Left forelimb (tissue), 1 donor: ENCODE measurements around the gene GRID2IP.

Experiments used
- DNase-seq: peaks from one replicate; pipeline ENCODE4 v3.0.0-alpha.2; 2018; ENCODE audit warnings: low spot score

GRID2IP gene

DNA sequence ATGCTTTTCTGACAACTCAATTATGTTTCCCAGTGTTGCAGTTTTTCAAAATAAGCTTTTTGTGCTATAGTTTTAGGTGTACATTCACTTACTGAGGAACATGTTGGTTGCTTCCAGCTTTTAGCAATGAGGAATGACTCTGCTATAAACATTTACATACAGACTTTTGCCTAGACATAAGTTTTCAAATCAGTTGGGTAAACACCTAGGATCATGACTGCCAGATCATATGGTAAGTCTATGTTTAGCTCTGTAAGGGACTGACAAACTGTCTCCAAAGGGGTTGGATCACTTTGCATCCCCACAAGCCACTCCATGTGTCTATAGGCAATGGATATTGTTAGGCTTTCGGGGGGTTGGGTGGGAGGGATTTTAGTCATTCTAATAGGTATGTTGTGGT is 10.8 kb upstream of the GRID2IP start:
- no peak for DNase-seq

DNA sequence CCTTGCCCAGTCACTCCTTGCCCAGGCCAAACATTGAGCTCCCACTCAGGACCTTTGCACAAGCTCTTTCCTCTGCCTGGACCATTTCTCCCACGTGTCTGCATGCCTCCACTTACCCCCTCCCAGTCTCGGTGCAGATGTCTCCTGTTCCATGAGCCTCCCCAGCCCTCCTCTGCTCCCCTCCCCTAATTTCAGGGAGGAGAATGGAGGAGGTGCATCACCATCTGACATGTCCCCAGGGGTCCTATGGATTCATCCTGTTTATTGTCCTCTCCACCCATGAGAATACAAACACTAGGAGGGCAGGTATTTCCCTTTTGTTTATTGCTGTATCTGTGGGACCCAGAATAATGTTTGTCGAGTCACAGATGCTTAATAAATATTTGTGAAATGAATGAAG is 8.6 kb upstream of the GRID2IP start:
- DNase-seq = no peak

GRCh38 chr7:6558837-6559236 is 7.6 kb upstream of the GRID2IP start:
- DNase-seq = no peak

DNA sequence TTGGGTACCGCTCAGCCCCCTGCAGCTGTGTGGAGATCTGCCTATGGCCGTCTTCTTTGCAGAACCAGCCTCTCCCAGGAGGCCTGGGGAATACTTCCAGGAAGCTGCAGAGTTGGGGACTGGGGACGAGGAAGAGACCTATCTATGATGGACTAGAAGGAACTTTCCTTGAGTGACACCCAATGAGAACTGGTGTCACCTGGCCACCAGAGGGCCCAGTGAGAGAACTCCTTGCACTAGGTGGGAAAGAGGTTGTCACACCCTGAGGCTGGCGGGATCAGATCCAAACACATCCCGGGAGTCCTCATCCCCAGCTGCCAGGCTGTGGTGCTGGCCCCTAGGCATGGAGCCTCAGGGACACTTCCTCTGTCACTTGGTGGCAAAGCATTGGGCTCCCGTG is 4.9 kb upstream of the GRID2IP start:
- DNase-seq = no peak

GRCh38 chr7:6554848-6555247 is 3.6 kb upstream of the GRID2IP start:
- no peak for DNase-seq

DNA sequence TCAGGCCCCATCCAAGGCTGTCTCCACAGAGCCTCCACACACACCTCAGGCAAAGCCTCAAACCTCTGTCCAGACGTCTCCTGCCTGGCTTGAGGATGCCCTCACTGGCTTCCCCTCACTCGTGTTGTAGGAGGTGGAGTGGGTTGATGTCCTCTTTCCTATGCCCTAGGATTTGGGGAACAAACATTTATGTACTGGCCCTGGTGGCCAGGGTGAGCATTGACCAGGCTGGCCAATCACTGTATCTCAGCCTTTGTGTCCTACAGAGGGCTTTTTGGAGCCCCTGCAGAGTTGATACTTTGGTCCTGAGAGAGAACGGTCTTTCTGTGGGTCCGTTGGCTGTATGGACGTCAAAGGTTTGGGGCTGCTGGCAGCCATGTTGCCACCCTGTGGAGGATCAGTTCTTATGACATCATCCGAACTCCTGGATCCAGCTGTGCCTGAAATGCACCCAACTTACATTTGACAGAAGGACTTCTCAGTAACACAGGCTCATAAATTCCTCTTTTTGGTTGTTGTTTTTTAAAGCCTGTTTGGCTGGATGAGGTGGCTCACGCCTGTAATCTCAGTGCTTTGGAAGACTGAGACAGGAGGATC is 2.3 kb upstream of the GRID2IP start:
- no peak for DNase-seq

GRCh38 chr7:6547400-6547799 is 3.9 kb downstream of the GRID2IP start:
- DNase-seq = no peak

- DNase-seq = no peak
These were observed 4.6 kb downstream of the GRID2IP start for GRCh38 chr7:6546498-6547251.

DNA sequence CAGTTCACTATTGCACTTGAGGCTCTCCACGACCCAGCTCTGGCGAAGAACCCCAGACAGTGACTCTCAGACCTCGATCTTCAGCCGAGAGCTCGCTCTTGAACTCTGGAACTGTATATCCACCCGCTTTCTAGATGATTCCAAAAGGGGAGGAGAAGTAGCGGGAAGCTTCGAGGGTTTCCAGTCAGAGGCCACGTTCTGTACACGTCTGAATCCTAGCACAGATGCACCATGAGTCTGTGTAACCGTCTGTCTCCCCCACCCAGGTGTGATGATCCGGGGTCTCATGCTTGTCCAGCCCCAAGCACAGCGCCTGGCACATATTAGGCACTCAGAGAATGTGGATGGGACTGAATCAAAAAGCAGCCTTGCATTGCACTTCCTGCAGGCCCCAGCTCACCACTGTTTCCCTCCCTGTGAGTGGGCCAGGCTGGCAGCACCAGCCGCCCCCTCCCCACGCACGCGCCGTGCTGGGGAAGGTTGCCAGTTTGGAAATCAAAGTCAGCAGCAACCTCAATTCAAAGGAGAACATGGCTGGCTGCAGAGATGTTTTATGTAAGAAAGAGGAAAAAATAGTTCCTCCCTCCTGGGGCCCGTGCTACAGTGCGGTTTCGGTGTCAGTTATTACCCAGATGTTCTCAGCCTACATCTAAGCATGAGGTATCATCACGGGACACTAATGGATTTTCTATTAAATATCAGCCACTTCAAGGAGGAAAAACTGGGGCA is 5.7 kb downstream of the GRID2IP start:
- no peak for DNase-seq

DNA sequence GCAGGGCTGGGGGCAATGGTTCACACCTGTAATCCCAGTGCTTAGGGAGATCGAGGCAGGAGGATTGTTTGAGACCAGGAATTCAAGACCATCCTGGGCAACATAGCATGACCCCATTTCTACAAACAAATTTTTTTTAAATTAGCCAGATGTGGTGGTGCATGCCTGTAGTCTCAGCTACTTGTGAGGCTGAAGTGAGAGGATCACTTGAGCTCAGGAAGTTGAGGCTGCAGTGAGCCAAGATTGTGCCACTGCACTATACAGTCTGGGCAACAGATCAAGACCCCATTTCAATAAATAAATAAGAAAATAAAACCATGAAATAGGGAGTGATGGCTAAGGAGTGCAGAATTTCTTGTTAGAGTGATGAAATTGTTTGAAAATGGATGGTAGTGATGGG is 8.9 kb downstream of the GRID2IP start:
- no peak for DNase-seq

- no peak for DNase-seq
These were observed 14.7 kb downstream of the GRID2IP start for GRCh38 chr7:6536262-6537260.

DNA sequence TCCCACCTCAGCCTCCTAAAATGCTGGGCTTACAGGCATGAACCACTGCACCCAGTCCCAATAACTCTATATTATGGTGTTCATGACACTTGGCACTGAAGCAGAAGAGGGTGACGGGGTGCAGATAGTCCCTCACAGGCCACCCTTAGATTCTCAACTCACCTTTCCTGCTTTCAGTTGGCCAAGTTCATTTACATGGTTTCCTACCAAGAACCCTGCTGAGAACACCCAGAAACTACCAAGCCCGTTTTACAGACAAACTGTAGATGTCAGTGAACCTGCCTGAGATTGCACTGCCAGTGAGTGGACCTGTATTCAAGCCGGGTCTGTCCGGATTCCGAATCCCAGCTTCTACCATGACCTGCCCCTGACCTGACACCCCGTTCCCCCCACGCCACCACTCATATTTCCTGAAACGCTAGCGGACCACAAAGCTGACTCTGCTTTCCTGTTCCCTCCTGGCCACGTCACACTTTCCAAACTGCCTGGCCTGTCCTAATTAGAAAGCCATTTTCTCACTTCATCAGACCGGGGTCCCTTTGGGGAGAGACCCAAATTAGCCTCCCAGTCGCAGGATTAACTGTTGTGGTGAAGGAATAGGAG is 17.3 kb downstream of the GRID2IP start:
- no peak for DNase-seq

GRCh38 chr7:6532516-6532915 is 18.7 kb downstream of the GRID2IP start:
- no peak for DNase-seq

DNA sequence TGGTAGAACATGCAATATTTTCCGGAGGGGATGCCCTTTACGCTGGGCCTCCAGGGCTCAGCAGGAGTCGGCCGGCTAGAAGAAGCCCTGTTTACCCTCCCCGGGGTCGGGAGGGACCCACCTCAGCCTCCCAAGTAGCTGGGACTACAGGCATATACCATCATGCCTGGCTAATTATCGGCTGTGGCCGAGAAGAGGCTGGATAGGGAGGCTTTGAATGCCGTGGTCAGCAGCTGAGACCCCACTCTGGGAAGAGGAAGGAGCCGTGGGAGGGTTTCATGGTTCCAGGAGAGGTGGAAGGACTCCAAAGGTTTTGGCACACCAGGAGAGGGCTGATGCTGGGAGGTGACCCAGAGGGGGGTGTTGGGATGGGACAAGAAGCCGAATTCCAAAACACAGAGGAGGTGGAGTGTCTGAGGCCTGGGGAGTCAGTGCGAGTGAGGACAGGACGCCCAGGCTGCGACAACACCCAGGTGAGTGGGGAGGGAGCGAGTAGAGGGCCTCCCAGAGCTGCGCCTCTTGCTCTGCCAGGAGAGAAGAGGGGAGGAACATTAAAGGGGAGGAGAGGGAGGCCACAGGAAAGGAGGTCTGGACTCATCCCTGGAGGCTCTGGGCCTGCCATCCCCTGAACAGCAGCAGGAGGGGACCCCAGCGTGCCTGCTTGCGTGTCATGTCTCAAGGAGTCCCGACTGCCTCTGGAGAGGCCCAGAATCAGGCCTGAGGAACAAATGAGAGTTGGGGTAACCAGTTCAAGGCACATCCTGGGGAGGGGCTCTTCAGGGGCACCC is 19.6 kb downstream of the GRID2IP start:
- no peak for DNase-seq

GRCh38 chr7:6530626-6531491 is 20.4 kb downstream of the GRID2IP start:
- no peak for DNase-seq

DNA sequence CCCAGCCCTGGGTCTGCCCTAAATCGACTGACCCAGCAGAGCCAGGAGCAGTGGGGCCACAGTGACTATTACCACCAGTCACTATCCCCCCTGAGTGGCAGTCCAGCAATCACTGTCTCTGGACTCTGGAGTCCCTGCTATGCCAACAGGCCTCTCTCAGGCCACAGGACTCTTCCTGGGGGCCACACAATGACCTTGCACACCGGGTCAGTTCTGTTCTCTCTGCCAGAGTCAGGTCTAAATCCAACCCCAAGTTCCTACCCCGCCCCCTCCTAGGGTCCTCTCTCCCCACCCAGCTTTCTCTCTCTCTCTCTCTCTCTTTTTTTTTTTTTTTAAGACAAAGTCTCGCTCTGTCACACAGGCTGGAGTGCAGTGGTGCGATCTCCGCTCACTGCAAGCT is 21.6 kb downstream of the GRID2IP start:
- DNase-seq = no peak

GRCh38 chr7:6528401-6529130 is 22.7 kb downstream of the GRID2IP start:
- DNase-seq = no peak

DNA sequence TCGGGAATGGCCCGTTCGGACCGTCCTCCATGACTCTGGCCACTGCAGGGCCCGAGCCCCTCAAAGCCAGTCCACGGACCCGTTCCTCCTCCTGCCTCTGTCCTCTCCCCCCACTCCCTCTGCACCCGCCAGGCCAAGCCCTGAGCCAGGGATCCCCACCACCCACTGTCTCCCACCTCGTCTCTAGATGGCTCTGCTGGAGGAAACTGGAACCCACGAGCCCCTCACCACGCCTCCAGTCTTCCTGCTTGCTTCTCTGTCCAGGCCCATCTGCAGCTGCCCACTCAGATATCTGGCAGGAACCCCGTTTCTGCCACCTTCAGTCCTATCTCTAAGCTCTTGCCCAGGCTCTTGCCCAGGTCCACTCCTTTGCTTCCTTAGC is 24.3 kb downstream of the GRID2IP start:
- DNase-seq = no peak
